UCSD-AML1 (cell line): ENCODE results near the gene CAPN10.
"Not testable (repeated sequence)": the region's sequence is repeated elsewhere in the genome, so short reads cannot be mapped to it uniquely, and the experiment has no call there.

ENCODE experiments used
- DNase-seq: peaks from one replicate; lab custom pipeline; 2025; ENCODE audit not compliant: unreplicated experiment; lab: John Stamatoyannopoulos, UW

Gene CAPN10

DNA sequence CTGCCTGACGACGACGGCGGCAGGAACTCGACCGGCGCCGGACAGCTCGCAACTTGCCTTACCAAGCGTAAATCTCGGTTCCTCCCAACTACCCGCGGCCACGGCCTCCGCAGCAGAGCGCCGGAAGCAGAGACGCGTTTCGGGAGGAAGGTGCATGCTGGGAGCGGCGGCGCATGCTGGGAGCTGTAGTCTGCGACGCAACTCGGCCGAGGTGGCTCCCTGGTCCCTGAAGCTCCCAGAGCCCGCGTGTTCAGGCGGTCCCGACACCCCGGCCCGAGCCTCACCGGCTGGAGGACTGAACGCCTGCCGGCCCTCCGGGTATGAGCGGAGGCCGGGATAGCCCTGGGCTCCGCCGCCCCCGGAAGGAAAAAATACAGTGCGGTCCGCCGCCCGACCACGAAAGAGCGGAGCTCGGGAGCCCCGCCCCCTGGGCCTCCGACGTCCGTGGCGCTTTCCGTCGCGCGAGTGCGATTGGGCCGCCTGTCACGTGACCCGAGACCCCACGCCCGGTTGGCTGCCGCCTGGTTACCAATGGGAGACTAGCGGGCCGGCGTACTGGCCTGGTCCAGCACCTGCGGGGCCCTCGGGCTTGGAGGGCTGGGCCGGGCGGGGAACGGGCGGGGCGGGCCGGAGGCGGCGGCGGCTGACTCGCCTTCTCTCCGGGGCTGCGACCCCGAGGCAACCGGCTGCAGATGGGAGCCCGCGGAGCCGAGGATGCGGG lies at the start of gene CAPN10:
TSS of gene CAPN10 (plus strand) at position 537 of the 721 bp plus-strand sequence. CDS start at position 715, 178 bp downstream.
- peak; percentile 96 for DNase-seq

DNA sequence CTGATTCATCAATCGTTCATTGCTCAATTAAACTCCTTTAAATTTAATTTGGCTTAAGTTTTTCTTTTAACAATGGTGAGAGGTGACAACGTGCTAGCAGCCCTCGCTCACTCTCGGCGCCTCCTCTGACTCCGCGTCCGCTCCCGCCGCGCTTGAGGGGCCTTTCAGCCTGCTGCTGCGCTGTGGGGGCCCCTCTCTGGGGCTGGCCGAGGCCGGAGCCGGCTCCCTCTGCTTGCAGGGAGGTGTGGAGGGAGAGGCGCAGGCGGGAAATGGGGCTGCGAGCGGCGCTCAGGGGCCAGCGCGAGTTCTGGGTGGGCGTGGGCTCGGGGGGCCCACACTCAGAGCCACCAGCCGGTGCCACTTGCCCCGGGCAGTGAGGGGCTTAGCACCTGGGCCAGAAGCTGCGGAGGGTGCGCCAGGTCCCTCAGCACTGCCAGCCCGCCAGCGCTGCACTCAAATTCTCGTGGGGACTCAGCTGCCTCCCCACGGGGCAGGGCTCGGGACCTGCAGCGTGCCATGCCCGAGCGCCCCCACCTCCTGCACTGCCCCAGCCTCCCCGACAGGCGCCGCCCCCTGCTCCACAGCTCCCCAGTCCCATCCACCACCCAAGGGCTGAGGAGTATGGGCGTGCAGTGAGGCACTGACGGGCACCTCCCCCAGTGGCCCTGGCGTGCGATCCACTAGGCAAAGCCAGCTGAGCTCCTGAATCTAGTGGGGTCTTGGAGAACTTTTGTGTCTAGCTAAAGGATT lies 48.3 kb upstream of the CAPN10 start:
- no peak for DNase-seq

DNA sequence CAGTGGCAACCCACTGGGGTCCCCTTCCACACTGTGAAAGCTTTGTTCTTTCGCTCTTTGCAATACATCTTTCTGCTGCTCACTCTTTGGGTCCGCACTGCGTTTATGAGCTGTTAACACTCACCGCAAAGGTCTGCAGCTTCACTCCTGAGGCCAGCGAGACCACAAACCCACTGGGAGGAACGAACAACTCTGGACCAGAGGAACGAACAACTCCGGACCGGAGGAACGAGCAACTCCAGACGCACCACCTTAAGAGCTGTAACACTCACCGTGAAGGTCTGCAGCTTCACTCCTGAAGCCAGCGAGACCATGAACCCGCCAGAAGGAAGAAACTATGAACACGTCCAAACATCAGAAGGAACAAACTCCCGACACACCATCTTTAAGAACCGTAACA lies 47.4 kb upstream of the CAPN10 start:
- not testable (repeated sequence) for DNase-seq

GRCh38 chr2:240539906-240540305 lies 46.6 kb upstream of the CAPN10 start:
- no peak for DNase-seq

DNA sequence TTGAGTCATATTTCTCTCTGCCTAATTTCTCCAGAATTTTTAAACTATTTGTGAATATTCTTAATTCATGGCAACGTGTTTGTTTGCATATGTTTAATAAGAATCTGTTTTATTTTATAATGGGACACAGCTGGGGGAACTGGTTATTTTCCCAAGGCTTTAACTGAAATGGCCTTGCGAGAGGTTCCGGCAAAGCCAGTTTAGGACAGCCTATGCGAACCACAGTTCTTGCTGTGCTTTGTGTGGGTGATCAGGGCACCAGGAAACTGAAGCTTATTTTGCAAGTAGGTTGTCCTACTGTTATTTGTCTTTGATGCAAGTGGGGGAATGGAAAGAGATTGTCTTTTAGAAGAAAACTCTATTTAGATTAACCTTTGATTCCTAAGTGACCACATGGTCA lies 35.2 kb upstream of the CAPN10 start:
- DNase-seq = no peak

DNA sequence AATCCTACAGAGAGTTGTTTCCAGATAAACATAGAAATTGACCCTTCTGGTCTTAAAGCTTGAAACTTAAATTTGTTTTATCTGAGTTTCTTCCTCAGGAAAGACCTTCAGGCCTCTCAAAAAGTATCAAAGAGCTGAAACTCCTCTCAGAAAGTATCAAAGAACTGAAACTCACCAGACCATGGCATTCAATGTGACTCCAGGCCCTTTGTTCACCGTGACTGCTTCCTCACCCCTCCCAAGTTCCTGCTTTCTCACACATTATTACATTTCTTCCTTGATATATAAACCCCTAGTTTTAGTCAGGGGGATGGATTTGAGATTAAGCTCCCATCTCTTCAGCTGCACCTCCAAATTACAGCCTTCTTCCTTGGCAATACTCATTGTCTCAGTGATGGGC lies 34.7 kb upstream of the CAPN10 start:
- DNase-seq = no peak

DNA sequence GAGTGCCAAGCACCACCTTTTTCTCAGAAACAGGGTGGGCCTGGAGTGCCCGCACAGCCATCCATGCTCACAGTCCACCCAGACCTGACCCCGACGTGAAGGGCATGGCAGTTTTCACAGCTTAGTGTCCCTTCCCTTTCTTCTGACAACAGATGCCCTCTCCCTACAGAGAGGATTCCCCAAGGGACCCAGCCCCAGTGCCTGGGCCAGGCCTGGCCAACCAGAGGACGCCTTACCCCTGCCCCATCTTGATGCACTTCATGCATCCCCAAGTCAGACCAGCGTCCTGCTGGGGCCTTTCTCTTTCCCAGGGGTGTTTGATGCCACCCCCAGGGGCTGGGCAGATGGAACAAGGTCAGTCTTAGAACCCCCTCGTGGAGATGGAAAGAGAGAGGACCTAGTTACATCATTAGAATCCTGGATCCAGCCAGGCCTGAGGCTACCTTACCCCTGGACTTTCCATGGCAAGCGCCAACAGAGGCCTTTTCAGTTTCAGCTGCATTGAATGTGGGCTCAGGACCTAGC lies 32.5 kb upstream of the CAPN10 start:
- DNase-seq = no peak

- no peak for DNase-seq
Measured at GRCh38 chr2:240554767-240555493, 31.6 kb upstream of the CAPN10 start.

GRCh38 chr2:240555541-240556250 lies 30.8 kb upstream of the CAPN10 start:
- no peak for DNase-seq

DNA sequence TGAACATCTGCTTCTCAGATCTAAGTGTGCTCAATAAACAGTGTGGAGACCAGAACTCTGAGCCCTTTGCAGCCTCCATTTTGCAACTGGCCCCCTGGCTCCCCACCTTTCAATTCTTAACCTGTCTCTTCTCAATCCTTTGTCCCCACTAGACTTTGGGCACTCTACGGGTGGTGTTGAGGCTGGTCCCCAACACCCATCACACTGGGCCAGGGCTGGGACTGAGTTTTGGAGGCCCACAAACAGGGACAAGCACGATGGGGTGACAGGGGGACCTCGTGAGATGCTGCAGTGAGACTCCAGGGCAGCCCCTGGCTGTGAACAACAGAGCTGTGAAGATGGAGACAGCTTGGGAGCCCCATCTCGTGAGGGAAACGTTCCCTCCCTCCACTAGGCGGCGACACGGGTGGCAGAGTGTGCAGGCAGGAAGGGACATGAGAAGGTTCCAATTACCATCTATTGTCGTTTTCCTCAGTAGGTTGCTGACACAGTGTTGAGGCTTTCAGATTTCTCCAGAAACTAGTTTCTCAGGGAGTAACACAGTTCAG lies 29.9 kb upstream of the CAPN10 start:
- DNase-seq = peak; percentile 44

DNA sequence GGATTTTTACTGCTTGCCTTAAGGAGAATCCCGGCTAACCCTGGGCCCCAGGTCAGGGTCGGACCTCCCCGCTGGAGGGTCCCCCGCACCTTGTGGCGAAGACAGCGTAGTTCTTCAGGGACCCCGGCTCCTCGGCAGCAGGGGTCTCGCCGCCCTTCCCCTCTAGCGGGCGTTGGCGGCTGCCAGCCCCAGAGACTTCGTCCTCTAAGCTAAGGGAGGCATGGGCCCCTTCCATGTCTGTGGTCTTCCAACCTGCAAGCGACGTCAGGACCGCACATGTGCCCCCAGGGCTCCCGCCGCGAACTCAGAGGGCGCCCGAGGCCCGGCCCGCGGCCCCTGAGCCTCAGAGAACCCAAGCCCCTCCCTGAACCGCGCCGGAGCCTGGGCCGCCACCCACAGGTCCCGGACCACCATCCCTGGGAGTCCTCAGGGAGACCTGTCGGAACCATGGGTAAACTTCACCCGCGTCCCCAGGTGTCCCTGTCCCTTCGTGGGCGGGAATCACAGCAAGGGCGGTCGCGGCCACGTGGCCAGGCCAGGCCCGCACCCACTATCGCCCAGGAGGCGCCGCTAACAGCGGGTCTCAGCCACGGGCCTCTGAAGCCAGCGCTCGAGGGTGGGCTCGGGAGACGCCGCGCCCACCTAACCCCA lies 29.3 kb upstream of the CAPN10 start:
- no peak for DNase-seq

GRCh38 chr2:240557808-240558207 lies 28.7 kb upstream of the CAPN10 start, which contains the start of gene ANKMY1:
Gene ANKMY1, minus strand, starts transcription at chr2:240557988. Its CDS starts 653 bp downstream, at chr2:240557335.
- no peak for DNase-seq

DNA sequence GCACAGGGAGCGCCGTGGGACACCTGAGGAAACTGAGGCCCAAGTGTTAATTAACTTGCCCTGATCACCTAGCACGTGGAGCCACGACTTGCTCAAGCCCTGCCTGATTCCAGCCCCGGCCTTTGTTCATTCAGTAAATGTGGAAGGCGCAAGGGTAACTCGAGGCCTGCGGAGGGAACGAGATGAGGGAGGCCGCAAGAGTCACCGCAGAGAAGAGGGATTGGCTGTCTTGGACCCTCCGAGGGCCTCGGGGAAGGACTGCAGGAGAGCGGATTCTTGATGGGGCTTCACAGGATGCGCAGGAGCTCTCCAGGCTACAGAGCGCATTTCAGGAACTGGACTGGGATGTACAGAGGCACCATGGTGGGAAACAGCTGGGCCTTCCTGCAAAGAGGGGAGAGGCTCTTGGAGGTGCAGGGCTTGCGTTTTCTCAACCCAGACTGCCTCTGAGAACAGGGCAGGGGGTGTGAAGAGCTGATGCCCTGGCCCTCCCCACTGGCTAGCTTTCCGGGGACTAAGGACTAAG lies 28.2 kb upstream of the CAPN10 start:
- DNase-seq = no peak

DNA sequence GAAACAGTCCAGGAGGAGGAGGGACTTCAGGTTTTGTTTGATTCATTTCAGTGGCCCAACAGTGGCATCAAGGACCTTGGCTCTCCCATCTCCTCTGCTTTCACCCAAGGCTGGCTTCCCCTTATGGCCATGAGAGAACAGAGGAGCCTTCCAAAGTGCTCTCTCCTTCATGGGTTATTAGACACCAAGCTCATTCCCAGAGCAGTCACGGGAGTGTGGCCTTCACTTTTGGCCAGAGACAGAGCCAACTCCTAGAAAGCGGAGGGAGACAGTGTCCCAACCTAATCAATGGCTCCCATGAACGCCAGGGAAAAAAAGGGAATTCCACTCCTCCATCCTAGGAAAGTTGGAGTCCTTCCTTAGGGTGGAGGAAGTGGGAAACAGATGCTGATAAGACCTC lies 27.2 kb upstream of the CAPN10 start:
- DNase-seq = no peak

DNA sequence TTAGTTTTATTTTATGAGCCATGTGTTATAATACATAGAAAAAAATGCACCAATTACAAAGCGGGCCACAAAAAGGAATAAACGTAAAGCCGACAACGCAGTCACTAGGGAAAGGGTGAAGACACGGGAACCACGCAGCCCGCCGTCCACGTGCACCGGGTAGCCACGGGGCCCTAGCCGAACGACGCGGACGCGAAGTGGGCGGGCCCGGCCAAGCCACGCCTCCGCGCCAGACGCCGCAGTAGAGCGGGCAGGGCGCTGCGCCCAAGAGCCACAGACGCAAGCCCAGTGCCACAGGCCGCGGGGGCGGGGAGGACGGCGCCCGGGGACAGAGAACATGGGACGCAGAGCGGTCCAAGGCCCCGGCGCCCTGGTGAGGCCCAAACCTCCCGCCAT lies 26.5 kb upstream of the CAPN10 start, which contains the start of gene DUSP28:
TSS of gene DUSP28 (plus strand) at position 274 of the 396 bp plus-strand sequence. CDS start 328 bp downstream, outside the sequence.
- DNase-seq = peak; percentile 94

- DNase-seq = peak; percentile 99
Measured at GRCh38 chr2:240560480-240561324, 25.8 kb upstream of the CAPN10 start.

DNA sequence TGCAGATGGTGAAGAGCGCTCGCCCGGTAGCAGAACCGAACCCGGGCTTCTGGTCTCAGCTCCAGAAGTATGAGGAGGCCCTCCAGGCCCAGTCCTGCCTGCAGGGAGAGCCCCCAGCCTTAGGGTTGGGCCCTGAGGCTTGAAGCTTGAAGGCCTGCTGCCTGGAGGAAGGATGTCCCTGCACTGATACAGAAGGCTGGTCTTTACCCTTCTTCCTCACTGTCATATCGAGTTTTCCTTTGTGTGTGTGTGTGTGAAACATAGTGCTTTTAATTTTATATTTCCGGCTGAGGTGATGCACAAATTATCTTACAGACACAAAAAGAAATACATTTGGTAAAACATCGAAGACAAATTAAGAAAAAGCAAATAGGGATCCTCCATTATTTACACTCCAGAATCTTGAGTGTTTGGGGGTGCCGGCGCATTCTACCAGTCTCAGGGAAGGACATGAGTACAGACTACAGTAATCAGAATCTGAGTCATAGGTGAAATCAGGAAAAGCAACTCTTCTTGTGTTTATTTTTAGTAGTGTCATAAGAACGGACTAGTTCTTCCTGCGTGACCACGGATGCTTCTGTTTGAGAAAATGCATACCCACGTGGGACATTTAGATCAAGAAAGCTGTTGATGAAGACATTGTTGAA lies 25.1 kb upstream of the CAPN10 start:
- DNase-seq = no peak

DNA sequence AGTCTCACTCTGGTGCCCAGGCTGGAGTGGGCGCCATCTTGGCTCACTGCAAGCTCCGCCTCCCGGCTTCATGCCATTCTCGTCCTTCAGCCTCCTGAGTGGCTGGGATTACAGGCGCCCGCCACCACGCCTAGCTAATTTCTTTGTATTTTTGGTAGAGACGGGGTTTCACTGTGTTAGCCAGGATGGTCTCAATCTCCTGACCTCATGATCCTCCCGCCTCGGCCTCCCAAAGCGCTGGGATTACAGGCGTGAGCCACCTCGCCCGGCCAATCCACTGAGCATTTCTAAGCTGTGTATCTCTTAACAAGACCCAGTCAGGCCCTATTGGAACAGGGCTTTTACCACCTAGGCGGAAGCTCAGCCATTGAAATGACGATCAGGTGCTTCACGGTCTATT lies 23.3 kb upstream of the CAPN10 start:
- DNase-seq = not testable (repeated sequence)
